Caco-2 (cell line): Measurements from ENCODE around the gene WNT5A. TPM values are rescaled to one million over a fixed set of nuclear protein-coding genes. Genes with fewer than 3 reads are reported as not detected.
A peak's percentile ranks its signal among the peaks of the same experiment; 100 is the strongest.
"Not testable (repeated sequence)": the region's sequence is repeated elsewhere in the genome, so short reads cannot be mapped to it uniquely, and the experiment has no call there.

Experiments used
- BruUV-seq: library from RNA; stranded (reverse); fragments of 400-500 nt; replicated peaks from 2 replicates; lab custom pipeline; 2021; lab: Mats Ljungman, UMichigan
- CTCF ChIA-PET: fragments of 300-600 bp; sonication (Branson Sonifier 250); formaldehyde crosslinking; loops from one replicate; lab custom pipeline; 2022; ENCODE audit warnings: antibody characterized with exemption; lab: Charles Lee
- POLR2A ChIA-PET: fragments of 300-600 bp; sonication (Branson Sonifier 250); formaldehyde crosslinking; loops from one replicate; lab custom pipeline; 2022; ENCODE audit warnings: antibody characterized with exemption; lab: Charles Lee
- DNase-seq, 2 experiments: peaks; one replicate each; pipeline versions ENCODE4 v3.0.0 to v3.0.0-alpha.2; 2020 to 2022
- H3K27me3 ChIP-seq: replicated peaks from 2 replicates; pipeline ENCODE4 v1.6.0; 2011; ENCODE audit warnings: low read length; ENCODE audit not compliant: control insufficient read depth, insufficient read depth
- H3K36me3 ChIP-seq: 2 replicates; pipeline ENCODE4 v1.5.1; 2011; ENCODE audit warnings: low read length; ENCODE audit not compliant: control insufficient read depth, insufficient read depth
- H3K4me1 ChIP-seq: fragments of 250-450 bp; sonication (Bioruptor Pico); 2 replicates; pipeline ENCODE4 v1.5.1; 2020; ENCODE audit warnings: mild to moderate bottlenecking
- H3K4me3 ChIP-seq: 2 replicates; pipeline ENCODE4 v1.5.1; 2011; ENCODE audit warnings: low read depth, mild to moderate bottlenecking, control low read depth, low read length
- H3K9me3 ChIP-seq: fragments of 250-450 bp; sonication (Bioruptor Pico); 2 replicates; pipeline ENCODE4 v1.5.1; 2020; ENCODE audit warnings: mild to moderate bottlenecking, moderate library complexity
- H3K27ac Mint-ChIP-seq: one replicate; pipeline ENCODE4 v1.8.0; 2022; ENCODE audit warnings: mixed read lengths; ENCODE audit not compliant: unreplicated experiment
- H3K27me3 Mint-ChIP-seq: one replicate; pipeline ENCODE4 v1.8.0; 2022; ENCODE audit warnings: mixed read lengths; ENCODE audit not compliant: insufficient read depth, unreplicated experiment
- H3K36me3 Mint-ChIP-seq: one replicate; pipeline ENCODE4 v1.8.0; 2022; ENCODE audit warnings: mild to moderate bottlenecking, mixed read lengths; ENCODE audit not compliant: insufficient read depth, unreplicated experiment
- H3K4me1 Mint-ChIP-seq: one replicate; pipeline ENCODE4 v1.8.0; 2022; ENCODE audit warnings: low read depth, mixed read lengths; ENCODE audit not compliant: unreplicated experiment
- H3K4me3 Mint-ChIP-seq: one replicate; pipeline ENCODE4 v1.8.0; 2022; ENCODE audit warnings: mild to moderate bottlenecking, moderate library complexity, mixed read lengths; ENCODE audit not compliant: unreplicated experiment
- H3K9me3 Mint-ChIP-seq: one replicate; pipeline ENCODE4 v1.8.0; 2022; ENCODE audit warnings: mixed read lengths; ENCODE audit not compliant: unreplicated experiment
- intact Hi-C: fragments of 100-400 bp; cut with micrococcal nuclease; formaldehyde crosslinking; loops from one replicate; pipeline ENCODE4 v1.10.0; 2022; ENCODE audit not compliant: unreplicated experiment
- total RNA-seq: library from RNA; stranded (reverse); gene quantifications from 2 replicates; pipeline ENCODE4 v1.2.3, GENCODE V29; 2022
- TF ChIP-seq, protein P1 (sequence below), 2 experiments: fragments of 200-600 bp in 1 of 2; IDR thresholded peaks; 1 replicate in 1 of 2; 2 replicates in 1 of 2; pipeline versions ENCODE4 v1.5.1 to v1.8.0; 2011 to 2022; ENCODE audit warnings: antibody characterized with exemption in 1 of 2, control low read depth in 1 of 2, inconsistent platforms in 1 of 2, low read depth in 1 of 2, low read length in 1 of 2, mild to moderate bottlenecking in 1 of 2, moderate library complexity in 1 of 2; ENCODE audit not compliant: insufficient read depth in 1 of 2, severe bottlenecking in 1 of 2, unreplicated experiment in 1 of 2

WNT5A gene
- total RNA-seq, 1 experiment from 2014 or later: 8.8 TPM

GRCh38 chr3:55505102-55505501 lies 18.0 kb upstream of the WNT5A start:
- H3K9me3 Mint-ChIP-seq, H3K36me3 Mint-ChIP-seq, H3K9me3 ChIP-seq, H3K36me3 ChIP-seq, H3K4me1 ChIP-seq, BruUV-seq, H3K4me1 Mint-ChIP-seq, CTCF ChIA-PET, H3K27me3 ChIP-seq, H3K27ac Mint-ChIP-seq, POLR2A ChIA-PET, H3K4me3 Mint-ChIP-seq, H3K4me3 ChIP-seq, H3K27me3 Mint-ChIP-seq: not testable (repeated sequence)
- intact Hi-C loops: loop anchor here (5.0 kb wide), 2 partner anchors 217 to 392 kb away; no protein-coding TSS in a partner anchor
- TF ChIP-seq, protein P1, sequence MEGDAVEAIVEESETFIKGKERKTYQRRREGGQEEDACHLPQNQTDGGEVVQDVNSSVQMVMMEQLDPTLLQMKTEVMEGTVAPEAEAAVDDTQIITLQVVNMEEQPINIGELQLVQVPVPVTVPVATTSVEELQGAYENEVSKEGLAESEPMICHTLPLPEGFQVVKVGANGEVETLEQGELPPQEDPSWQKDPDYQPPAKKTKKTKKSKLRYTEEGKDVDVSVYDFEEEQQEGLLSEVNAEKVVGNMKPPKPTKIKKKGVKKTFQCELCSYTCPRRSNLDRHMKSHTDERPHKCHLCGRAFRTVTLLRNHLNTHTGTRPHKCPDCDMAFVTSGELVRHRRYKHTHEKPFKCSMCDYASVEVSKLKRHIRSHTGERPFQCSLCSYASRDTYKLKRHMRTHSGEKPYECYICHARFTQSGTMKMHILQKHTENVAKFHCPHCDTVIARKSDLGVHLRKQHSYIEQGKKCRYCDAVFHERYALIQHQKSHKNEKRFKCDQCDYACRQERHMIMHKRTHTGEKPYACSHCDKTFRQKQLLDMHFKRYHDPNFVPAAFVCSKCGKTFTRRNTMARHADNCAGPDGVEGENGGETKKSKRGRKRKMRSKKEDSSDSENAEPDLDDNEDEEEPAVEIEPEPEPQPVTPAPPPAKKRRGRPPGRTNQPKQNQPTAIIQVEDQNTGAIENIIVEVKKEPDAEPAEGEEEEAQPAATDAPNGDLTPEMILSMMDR (IDR thresholded peaks at IDR 0.05; ENCODE audit: insufficient read depth in 1 of 2, low read depth in 1 of 2, low read length in 1 of 2, severe bottlenecking in 1 of 2, unreplicated experiment in 1 of 2): peak in 1 of 2 experiments; percentile 36
- peak; percentile 43 to 53 for DNase-seq

DNA sequence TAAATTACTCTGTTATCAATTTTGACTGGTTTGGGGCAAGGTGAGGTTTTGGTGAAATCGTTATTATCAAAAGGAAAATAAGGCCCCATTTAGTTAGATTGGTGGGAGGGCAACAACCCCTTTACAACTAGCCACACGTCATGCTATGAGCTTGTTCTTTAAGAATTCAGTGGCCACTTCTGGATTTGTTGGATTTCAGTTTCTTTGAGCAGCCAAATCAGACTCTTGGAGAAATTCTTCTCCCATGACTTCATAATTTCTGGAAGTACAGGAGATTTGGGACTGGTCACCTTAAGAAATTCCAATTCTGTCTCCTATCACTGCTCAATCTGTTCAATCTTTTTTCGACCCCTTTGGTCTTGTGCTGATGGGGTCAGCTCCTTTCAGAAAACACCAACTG lies 14.8 kb upstream of the WNT5A start:
- Mint-ChIP-seq H3K9me3 (no peaks in the 10 kb centered on the region), H3K27ac (no peak overlapping the region), H3K27me3 (no peaks in the 10 kb centered on the region), H3K36me3 (no peaks in the 10 kb centered on the region), H3K4me3 (no peak overlapping the region), H3K4me1 (no peaks in the 10 kb centered on the region)
- Histone ChIP-seq H3K4me1 (no peaks in the 10 kb centered on the region), H3K36me3 (no peaks in the 10 kb centered on the region), H3K4me3 (no peak overlapping the region), H3K9me3 (no peaks in the 10 kb centered on the region), H3K27me3 (no peaks in the 10 kb centered on the region)
- no peak for DNase-seq
- intact Hi-C loops: no loop called here
- TF ChIP-seq, protein P1 (IDR thresholded peaks at IDR 0.05; ENCODE audit: insufficient read depth in 1 of 2, low read depth in 1 of 2, low read length in 1 of 2, severe bottlenecking in 1 of 2, unreplicated experiment in 1 of 2): no peak
- POLR2A ChIA-PET: interaction anchor here (0.7 kb wide), 1 partner anchor 296 kb away, joined by 3 read pairs; no protein-coding TSS in a partner anchor
- CTCF ChIA-PET: interaction anchor here (1.3 kb wide), 1 partner anchor 220 kb away, joined by 3 read pairs; no protein-coding TSS in a partner anchor
- BruUV-seq: no TSS peak

DNA sequence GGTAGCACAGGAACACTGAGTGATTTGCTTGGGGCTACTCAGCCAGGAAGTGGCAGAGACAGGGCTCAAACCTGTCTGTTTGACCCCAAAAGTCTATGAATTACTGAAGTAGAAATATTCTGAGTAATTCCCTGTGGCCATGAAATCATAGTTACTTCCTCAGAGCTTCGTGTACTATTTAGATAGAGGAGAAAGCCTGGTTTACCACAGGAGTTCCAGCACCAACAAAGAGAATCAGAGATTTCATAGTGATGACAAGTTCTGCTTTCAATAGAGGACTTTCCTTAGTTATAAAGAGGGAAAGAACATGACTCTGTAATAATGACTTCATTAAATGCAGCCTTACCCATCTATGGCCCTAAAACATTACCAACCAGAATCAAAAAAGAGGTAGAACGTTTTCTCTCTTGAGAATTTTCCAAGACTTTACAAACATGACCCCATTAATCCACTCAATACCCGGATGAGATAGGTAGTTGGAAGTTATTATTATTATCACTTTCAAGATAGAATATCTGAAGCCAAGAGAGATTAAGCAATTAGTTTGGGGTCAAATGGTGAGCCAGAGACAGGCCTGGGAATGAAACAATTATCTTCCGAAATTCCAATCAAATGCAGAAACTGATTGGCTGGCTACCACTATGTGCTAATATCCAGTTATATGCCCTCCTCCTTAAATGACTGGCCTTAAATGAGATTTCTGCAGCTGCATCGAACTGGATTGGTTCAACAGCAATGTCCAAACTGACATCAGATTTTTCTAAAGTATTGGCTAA lies 13.6 kb upstream of the WNT5A start:
- no peak for DNase-seq
- CTCF ChIA-PET: no interaction called here
- no peak overlapping the region for H3K27ac Mint-ChIP-seq

More for the DNA sequence above, 13.6 kb upstream of the WNT5A start:
- no peaks in the 10 kb centered on the region for H3K27me3 ChIP-seq
- Mint-ChIP-seq H3K4me1 (no peaks in the 10 kb centered on the region), H3K4me3 (no peak overlapping the region), H3K27me3 (no peaks in the 10 kb centered on the region), H3K36me3 (no peaks in the 10 kb centered on the region), H3K9me3 (no peaks in the 10 kb centered on the region)
- no TSS peak for BruUV-seq
- H3K4me1 ChIP-seq: no peaks in the 10 kb centered on the region
- no peaks in the 10 kb centered on the region for H3K36me3 ChIP-seq
- H3K4me3 ChIP-seq: no peak overlapping the region
- intact Hi-C loops: no loop called here
- H3K9me3 ChIP-seq: no peaks in the 10 kb centered on the region
- TF ChIP-seq, protein P1 (IDR thresholded peaks at IDR 0.05; ENCODE audit: insufficient read depth in 1 of 2, low read depth in 1 of 2, low read length in 1 of 2, severe bottlenecking in 1 of 2, unreplicated experiment in 1 of 2): no peak
- POLR2A ChIA-PET: no interaction called here
